Transverse colon (tissue), 4 donors: ENCODE data around the gene LARP4B. TPM values are rescaled to one million over a fixed set of nuclear protein-coding genes. Genes with fewer than 3 reads are reported as not detected.

Experiments
- DNase-seq: peaks from one replicate; pipeline ENCODE4 v3.0.0-alpha.2; 2019
- H3K27ac ChIP-seq, 4 donors: fragments of 200-600 bp; sonication (generic); 2 replicates each; pipeline ENCODE4 v1.5.1; 2016 to 2018; ENCODE audit warnings: inconsistent platforms in 4 of 4
- H3K27me3 ChIP-seq: fragments of 200-600 bp; sonication (generic); 2 replicates; pipeline ENCODE4 v1.5.1; 2017; ENCODE audit warnings: inconsistent platforms
- H3K36me3 ChIP-seq, 4 donors: fragments of 200-600 bp; sonication (generic); 2 replicates each; pipeline ENCODE4 v1.5.1; 2017 to 2019; ENCODE audit warnings: inconsistent platforms in 4 of 4
- H3K4me1 ChIP-seq, 4 donors: fragments of 200-600 bp; sonication (generic); 2 replicates each; pipeline ENCODE4 v1.5.1; 2017 to 2020; ENCODE audit warnings: inconsistent platforms in 4 of 4
- H3K4me3 ChIP-seq, 4 donors: fragments of 200-600 bp; sonication (generic); 1 replicate in 1 of 4; 2 replicates in 3 of 4; pipeline versions ENCODE4 v1.5.1 to v1.6.1; 2017 to 2019; ENCODE audit warnings: inconsistent platforms in 4 of 4
- H3K9me3 ChIP-seq, 2 donors: fragments of 200-600 bp; sonication (generic); 2 replicates each; pipeline ENCODE4 v1.5.1; 2017 to 2019; ENCODE audit warnings: inconsistent platforms in 2 of 2
- CTCF ChIP-seq, 5 experiments: fragments of 200-600 bp in 3 of 5; fragments of 450-650 bp in 2 of 5; sonication (generic) in 3 of 5; IDR thresholded peaks; 1 replicate in 2 of 5; 2 replicates in 3 of 5; pipeline ENCODE4 v1.5.1; 2016 to 2017; ENCODE audit warnings: antibody characterized with exemption in 5 of 5, inconsistent platforms in 3 of 5, mild to moderate bottlenecking in 2 of 5, moderate library complexity in 1 of 5
- EP300 ChIP-seq: sonication (generic); formaldehyde crosslinking; IDR thresholded peaks from one replicate; pipeline ENCODE4 v1.6.1; 2017; ENCODE audit warnings: antibody characterized with exemption, low read depth
- POLR2A ChIP-seq: fragments of 450-650 bp; IDR thresholded peaks from one replicate; pipeline ENCODE4 v1.6.1; 2016; ENCODE audit warnings: antibody characterized with exemption, mild to moderate bottlenecking, moderate library complexity
- POLR2AphosphoS5 ChIP-seq, 3 donors: sonication (generic); formaldehyde crosslinking; IDR thresholded peaks; one replicate each; pipeline ENCODE4 v1.6.1; 2016; ENCODE audit warnings: antibody characterized with exemption in 3 of 3
- WGBS, 2 donors: methylation state at CpG; one replicate each; pipeline ENCODE4 v1.1.5; 2018; ENCODE audit warnings: low coverage in 1 of 2; 5-methylcytosine and 5-hydroxymethylcytosine counted together
- in situ Hi-C, 4 donors: fragments of 200-750 bp; cut with MboI; loops; one replicate each; pipeline versions ENCODE4 v1.15.0 to v1.15.1; 2017; ENCODE audit warnings: low sequenced_read_pairs in 3 of 4, low pct_ligation_motif_present in 1 of 4, low pct_unique_long_range_greater_than_20kb in 1 of 4
- intact Hi-C: fragments of 100-400 bp; cut with DNase I; formaldehyde crosslinking; loops from one replicate; pipeline ENCODE4 v1.15.1; 2023; ENCODE audit warnings: low total_unique reads
- total RNA-seq, 4 donors: library from RNA; depleted of rRNA; stranded (reverse); fragments of >200 nt; gene quantifications; one replicate each; pipeline ENCODE4 v1.1.0, GENCODE V29; 2016

The LARP4B gene
- total RNA-seq, 4 donors from 2014 or later, result 89.2 to 148 (median 96.4) TPM

GRCh38 chr10:775245-776075 lies 156.0 kb downstream of the LARP4B start:
- H3K4me3 ChIP-seq, result no peak overlapping the region
- in situ Hi-C loops, result loop anchor here in 2 of 4 donors (25.0 kb wide), 1 partner anchor 263 kb away; no protein-coding TSS in a partner anchor

GRCh38 chr10:774661-775244 lies 156.8 kb downstream of the LARP4B start:
- Histone ChIP-seq H3K36me3 (no peaks in the 10 kb centered on the region), H3K27ac (no peak overlapping the region), H3K4me3 (no peak overlapping the region), H3K9me3 (no peaks in the 10 kb centered on the region), H3K4me1 (no peaks in the 10 kb centered on the region), H3K27me3 (no peaks in the 10 kb centered on the region)
- no peak for DNase-seq
- TF ChIP-seq POLR2AphosphoS5 (IDR thresholded peaks at IDR 0.05) (no peak), POLR2A (no peak), EP300 (no peak), CTCF (IDR thresholded peaks at IDR 0.05) (no peak)
- intact Hi-C loops, result loop anchor here (10.0 kb wide), 1 partner anchor 70 kb away; no protein-coding TSS in a partner anchor
- in situ Hi-C loops, result loop anchor here in 2 of 4 donors (25.0 kb wide), 1 partner anchor 262 kb away; no protein-coding TSS in a partner anchor
- 60 to 85% methylated on average over 1 to 23 of the region's 23 CpGs for WGBS, 2 donors

More at GRCh38 chr10:775245-776075, 156.0 kb downstream of the LARP4B start:
- no peaks in the 10 kb centered on the region for H3K36me3 ChIP-seq
- 84% methylated on average over 38 of the region's 38 CpGs; no CpG with 5 or more reads in 1 of the 2 donors for WGBS, 2 donors
- no peak overlapping the region for H3K27ac ChIP-seq
- TF ChIP-seq POLR2A (no peak), POLR2AphosphoS5 (IDR thresholded peaks at IDR 0.05) (no peak), EP300 (no peak), CTCF (IDR thresholded peaks at IDR 0.05) (no peak)
- no peaks in the 10 kb centered on the region for H3K4me1 ChIP-seq
- intact Hi-C loops, result loop anchor here (10.0 kb wide), 1 partner anchor 71 kb away; no protein-coding TSS in a partner anchor
- DNase-seq, result no peak
- no peaks in the 10 kb centered on the region for H3K27me3 ChIP-seq
- H3K9me3 ChIP-seq, result no peaks in the 10 kb centered on the region

GRCh38 chr10:774223-774622 lies 157.3 kb downstream of the LARP4B start:
- in situ Hi-C loops, result no loop called here
- Histone ChIP-seq H3K27me3 (no peaks in the 10 kb centered on the region), H3K27ac (no peak overlapping the region), H3K36me3 (no peaks in the 10 kb centered on the region), H3K9me3 (no peaks in the 10 kb centered on the region), H3K4me3 (no peak overlapping the region), H3K4me1 (no peaks in the 10 kb centered on the region)
- intact Hi-C loops, result loop anchor here (10.0 kb wide), 1 partner anchor 69 kb away; no protein-coding TSS in a partner anchor
- 81 to 85% methylated on average over 13 of the region's 13 CpGs for WGBS, 2 donors
- TF ChIP-seq POLR2AphosphoS5 (IDR thresholded peaks at IDR 0.05) (no peak), CTCF (IDR thresholded peaks at IDR 0.05) (no peak), POLR2A (no peak), EP300 (no peak)
- DNase-seq, result no peak

- H3K4me3 ChIP-seq, result no peak overlapping the region
- H3K36me3 ChIP-seq, result no peaks in the 10 kb centered on the region
- TF ChIP-seq CTCF (IDR thresholded peaks at IDR 0.05) (no peak), POLR2AphosphoS5 (IDR thresholded peaks at IDR 0.05) (no peak), EP300 (no peak), POLR2A (no peak)
- in situ Hi-C loops, result no loop called here
- H3K27me3 ChIP-seq, result no peaks in the 10 kb centered on the region
- no peaks in the 10 kb centered on the region for H3K4me1 ChIP-seq
- intact Hi-C loops, result loop anchor here (10.0 kb wide), 1 partner anchor 69 kb away; no protein-coding TSS in a partner anchor
- H3K9me3 ChIP-seq, result no peaks in the 10 kb centered on the region
- H3K27ac ChIP-seq, result no peak overlapping the region
- no peak for DNase-seq
- 87 to 91% methylated on average over 8 to 27 of the region's 27 CpGs for WGBS, 2 donors
These were observed 157.8 kb downstream of the LARP4B start for GRCh38 chr10:773562-774161.
